D721Med (cell line): ENCODE results near the gene SLC22A3.

Experiments
- DNase-seq: peaks from one replicate; pipeline ENCODE4 v3.0.0; 2011; ENCODE audit warnings: low spot score; ENCODE audit not compliant: insufficient read length
- FAIRE-seq: peaks from 2 replicates; lab custom pipeline; 2011; peaks lifted over from hg19 to GRCh38; lab: Jason Lieb, UNC
- CTCF ChIP-seq: IDR thresholded peaks from 2 replicates; pipeline ENCODE4 v1.5.1; 2012; ENCODE audit warnings: mild to moderate bottlenecking, control low read depth; ENCODE audit not compliant: insufficient read depth; ENCODE audit errors: missing control alignments

Gene SLC22A3

GRCh38 chr6:160400446-160400845, 52.3 kb downstream of the SLC22A3 start:
- DNase-seq (no peak), FAIRE-seq (no peak)
- TF ChIP-seq CTCF, result no peak

GRCh38 chr6:160408528-160408927, 60.4 kb downstream of the SLC22A3 start:
- no peak for TF ChIP-seq CTCF
- DNase-seq (no peak), FAIRE-seq (no peak)

- DNase-seq (no peak), FAIRE-seq (no peak)
- TF ChIP-seq CTCF, result no peak
These were observed 64.8 kb downstream of the SLC22A3 start for GRCh38 chr6:160412993-160413392.

GRCh38 chr6:160417146-160417545, 69.0 kb downstream of the SLC22A3 start:
- FAIRE-seq, result no peak
- TF ChIP-seq CTCF, result no peak
- DNase-seq, result no peak

- TF ChIP-seq CTCF, result no peak
- FAIRE-seq (no peak), DNase-seq (no peak)
These were observed 69.4 kb downstream of the SLC22A3 start for GRCh38 chr6:160417550-160417949.

GRCh38 chr6:160418370-160418769, 70.2 kb downstream of the SLC22A3 start:
- no peak for DNase-seq
- TF ChIP-seq CTCF, result no peak
- FAIRE-seq, result no peak

- no peak for TF ChIP-seq CTCF
- FAIRE-seq (no peak), DNase-seq (no peak)
These were observed 71.3 kb downstream of the SLC22A3 start for GRCh38 chr6:160419488-160419887.
